Heart left ventricle (tissue), 13 donors: ENCODE results near the gene CLCN1.

Experiments used
- POLR2A ChIP-seq, 2 donors: fragments of 450-650 bp; IDR thresholded peaks; one replicate each; pipeline ENCODE4 v1.6.1; 2017; ENCODE audit warnings: antibody characterized with exemption in 2 of 2, mild to moderate bottlenecking in 2 of 2, moderate library complexity in 2 of 2
- TF ChIP-seq, protein P1 (sequence below), 12 donors: fragments of 200-600 bp; sonication (generic) in 4 of 12; IDR thresholded peaks; one replicate each; pipeline versions ENCODE4 v1.5.0 to v1.8.0; 2018 to 2022; ENCODE audit warnings: antibody characterized with exemption in 12 of 12, mild to moderate bottlenecking in 5 of 12
- donor health status: ischemic (EF 13 %, LVEDD 7.1; RV severe dilation, severe dysfunction).
- donor health status: DM: no; HTN: yes; CAD: no.
- donor health status: DM: no; HTN: no; CAD: no.
- donor health status: ischemic (EF 25% LVEDD 6.9; RV normal size, moderate dysfunction).
- donor health status: ischemic (EF 25% LVEDD 5.7; RV mildly dilated, moderate dysfunction).
- donor health status: ischemic (EF 35%, LVEDD 5.7; RV mildly dilated, moderate dysfunction).
- donor health status: nonischemic (EF 11% LVEDD 7.7; RV severe dilation, severe dysfunction).
- donor health status: DM: yes; HTN: yes; CAD: no.
- donor health status: PGD.
- donor health status: ischemic (EF 29% LVEDD 5.4; RV normal size, mild dysfunction).
- donor health status: nonischemic (EF 23%, LVEDD 6.1; RV moderate dilation, normal function).

DNA sequence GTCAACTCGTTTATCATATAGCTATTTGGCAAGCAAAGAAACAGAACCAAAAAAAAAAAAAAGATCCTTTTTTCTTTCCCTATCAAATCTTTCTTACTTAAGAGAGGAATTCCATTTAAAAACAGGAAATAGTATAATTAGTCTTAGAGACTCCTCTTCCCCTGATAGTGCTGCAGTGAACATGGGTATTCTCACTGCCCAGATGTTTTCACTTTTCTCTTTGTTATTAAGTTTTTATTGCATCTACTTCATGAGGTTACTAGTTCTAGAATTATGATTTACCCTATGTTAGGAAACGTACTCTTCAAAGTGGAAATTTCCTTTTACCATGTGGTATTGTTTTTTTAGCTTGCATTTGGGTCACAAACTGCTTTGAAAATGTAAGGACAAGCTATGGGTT lies 19.2 kb upstream of the CLCN1 start:
- TF ChIP-seq, protein P1, sequence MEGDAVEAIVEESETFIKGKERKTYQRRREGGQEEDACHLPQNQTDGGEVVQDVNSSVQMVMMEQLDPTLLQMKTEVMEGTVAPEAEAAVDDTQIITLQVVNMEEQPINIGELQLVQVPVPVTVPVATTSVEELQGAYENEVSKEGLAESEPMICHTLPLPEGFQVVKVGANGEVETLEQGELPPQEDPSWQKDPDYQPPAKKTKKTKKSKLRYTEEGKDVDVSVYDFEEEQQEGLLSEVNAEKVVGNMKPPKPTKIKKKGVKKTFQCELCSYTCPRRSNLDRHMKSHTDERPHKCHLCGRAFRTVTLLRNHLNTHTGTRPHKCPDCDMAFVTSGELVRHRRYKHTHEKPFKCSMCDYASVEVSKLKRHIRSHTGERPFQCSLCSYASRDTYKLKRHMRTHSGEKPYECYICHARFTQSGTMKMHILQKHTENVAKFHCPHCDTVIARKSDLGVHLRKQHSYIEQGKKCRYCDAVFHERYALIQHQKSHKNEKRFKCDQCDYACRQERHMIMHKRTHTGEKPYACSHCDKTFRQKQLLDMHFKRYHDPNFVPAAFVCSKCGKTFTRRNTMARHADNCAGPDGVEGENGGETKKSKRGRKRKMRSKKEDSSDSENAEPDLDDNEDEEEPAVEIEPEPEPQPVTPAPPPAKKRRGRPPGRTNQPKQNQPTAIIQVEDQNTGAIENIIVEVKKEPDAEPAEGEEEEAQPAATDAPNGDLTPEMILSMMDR (IDR thresholded peaks at IDR 0.05), result no peak
- TF ChIP-seq POLR2A (IDR thresholded peaks at IDR 0.05), result no peak
